Fibroblast of lung (primary cell): ENCODE data around the gene CRKL. TPM values are rescaled to one million over a fixed set of nuclear protein-coding genes. Genes with fewer than 3 reads are reported as not detected.

ENCODE experiments used
- DNase-seq, 2 donors: peaks; one replicate each; pipeline versions ENCODE4 v3.0.0 to v3.0.0-alpha.2; 2010; ENCODE audit warnings: low read depth in 2 of 2
- H2AFZ ChIP-seq: 2 replicates; pipeline ENCODE4 v1.5.1; 2012; ENCODE audit warnings: low read length, control low read depth, inconsistent platforms
- H3K27ac ChIP-seq: 2 replicates; pipeline ENCODE4 v1.5.1; 2011; ENCODE audit warnings: low read length, control low read depth; ENCODE audit not compliant: insufficient read depth
- H3K27me3 ChIP-seq: 2 replicates; pipeline ENCODE4 v1.5.1; 2011; ENCODE audit warnings: mild to moderate bottlenecking, low read length; ENCODE audit not compliant: control insufficient read depth, insufficient read depth
- H3K36me3 ChIP-seq: 2 replicates; pipeline ENCODE4 v1.5.1; 2011; ENCODE audit warnings: low read length; ENCODE audit not compliant: control insufficient read depth, insufficient read depth
- H3K4me1 ChIP-seq: 2 replicates; pipeline ENCODE4 v1.5.1; 2011; ENCODE audit warnings: low read length; ENCODE audit not compliant: control insufficient read depth, insufficient read depth; ENCODE audit errors: extremely low read depth
- H3K4me2 ChIP-seq: 2 replicates; pipeline ENCODE4 v1.5.1; 2011; ENCODE audit warnings: low read length, control low read depth; ENCODE audit not compliant: insufficient read depth; ENCODE audit errors: extremely low read depth
- H3K4me3 ChIP-seq, 4 experiments: fragments of 200-600 bp in 1 of 4; sonication (generic) in 1 of 4; replicated peaks in 1 of 4; 2 replicates each; pipeline ENCODE4 v1.5.1; 2011 to 2016; ENCODE audit warnings: low read length in 4 of 4, low read depth in 3 of 4, mild to moderate bottlenecking in 3 of 4, control low read depth in 2 of 4, inconsistent platforms in 1 of 4, mixed read lengths in 1 of 4; ENCODE audit not compliant: insufficient read depth in 1 of 4; ENCODE audit errors: control extremely low read depth in 1 of 4
- H3K79me2 ChIP-seq: 2 replicates; pipeline ENCODE4 v1.5.1; 2012; ENCODE audit warnings: mild to moderate bottlenecking, low read length, inconsistent platforms; ENCODE audit not compliant: control insufficient read depth, insufficient read depth
- H3K9ac ChIP-seq: 2 replicates; pipeline ENCODE4 v1.5.1; 2011; ENCODE audit warnings: mild to moderate bottlenecking, low read length, control low read depth; ENCODE audit not compliant: insufficient read depth
- H3K9me3 ChIP-seq: 2 replicates; pipeline ENCODE4 v1.5.1; 2012; ENCODE audit warnings: low read depth, low read length; ENCODE audit not compliant: control insufficient read depth, insufficient read depth
- H4K20me1 ChIP-seq: 2 replicates; pipeline ENCODE4 v1.5.1; 2011; ENCODE audit warnings: low read length; ENCODE audit not compliant: control insufficient read depth, insufficient read depth; ENCODE audit errors: extremely low read depth
- EZH2 ChIP-seq: IDR thresholded peaks from 2 replicates; pipeline ENCODE4 v1.5.1; 2012; ENCODE audit warnings: low read length, control low read depth, mild to moderate bottlenecking; ENCODE audit errors: missing control alignments
- polyA plus RNA-seq, 2 donors: library from polyadenylated mRNA; depleted of rRNA in 1 of 2; stranded (reverse) in 1 of 2; unstranded in 1 of 2; fragments of >200 nt; gene quantifications; 2 replicates each; pipeline ENCODE4 v1.2.1, GENCODE V29; 2011 to 2012; ENCODE audit warnings: missing spikeins in 1 of 2
- total RNA-seq: library from RNA; depleted of rRNA; stranded (reverse); fragments of >200 nt; gene quantifications from 2 replicates; pipeline ENCODE4 v1.2.1, GENCODE V29; 2014
- TF ChIP-seq, protein P1 (sequence below), 2 donors: IDR thresholded peaks in 1 of 2; conservative IDR thresholded peaks in 1 of 2; 1 replicate in 1 of 2; 2 replicates in 1 of 2; pipeline ENCODE4 v1.5.1; 2011 to 2012; ENCODE audit warnings: low read length in 2 of 2, control low read depth in 1 of 2, inconsistent platforms in 1 of 2, low read depth in 1 of 2, mild to moderate bottlenecking in 1 of 2

Gene CRKL
- total and polyA plus RNA-seq, 2 donors (not counting 1 experiment from before 2014, with no cell fraction given): 23.8 to 45.1 TPM

DNA sequence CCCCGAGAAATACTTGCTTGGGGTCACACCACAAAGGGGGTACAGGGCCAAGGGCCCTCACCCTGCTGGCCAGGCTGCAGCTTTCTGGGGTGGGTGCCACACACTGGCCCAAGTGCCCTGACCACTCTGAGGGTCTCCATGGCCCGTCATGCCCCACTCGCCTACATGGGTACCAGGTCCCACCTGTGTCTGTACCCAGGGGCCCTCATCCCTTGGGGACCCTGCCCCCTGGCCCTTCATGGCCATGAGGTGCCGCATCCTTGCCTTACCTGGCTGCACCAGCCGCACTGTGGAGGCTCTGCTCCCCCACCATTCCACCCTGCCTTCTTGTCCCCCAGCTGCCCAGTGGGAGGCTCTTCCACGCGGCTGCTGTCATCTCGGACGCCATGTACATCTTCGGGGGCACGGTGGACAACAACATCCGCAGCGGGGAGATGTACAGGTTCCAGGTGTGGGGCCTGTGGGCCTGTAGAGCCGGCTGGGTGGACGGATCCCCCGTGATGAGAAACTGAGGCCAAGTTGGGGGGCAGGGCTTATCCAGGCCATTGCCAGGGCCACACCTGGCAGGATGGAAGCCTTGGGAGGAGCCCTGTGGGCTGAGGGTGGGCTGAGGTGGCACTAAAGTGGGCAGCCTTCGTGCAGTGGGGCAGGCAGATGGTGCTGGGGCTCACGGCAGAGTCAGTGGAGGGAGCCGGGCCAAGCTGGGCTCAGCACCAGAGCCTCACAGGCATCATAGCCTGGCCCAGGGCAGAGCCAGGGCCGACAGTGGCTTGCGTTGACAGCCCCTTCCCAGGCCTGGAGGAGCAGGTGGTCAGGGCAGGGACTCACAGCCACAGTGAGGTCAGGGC is 75.5 kb downstream of the CRKL start:
- Histone ChIP-seq H3K27ac (no peak overlapping the region), H3K27me3 (no peaks in the 10 kb centered on the region), H2AFZ (no peak overlapping the region), H3K9ac (no peak overlapping the region), H3K9me3 (no peaks in the 10 kb centered on the region), H3K4me2 (no peak overlapping the region), H3K79me2 (no peaks in the 10 kb centered on the region), H3K36me3 (peaks cover 34% of the 10 kb centered on the region), H3K4me1 (no peaks in the 10 kb centered on the region), H4K20me1 (no peaks in the 10 kb centered on the region), H3K4me3 (no peak overlapping the region)
- TF ChIP-seq EZH2: no peak
- TF ChIP-seq, protein P1, sequence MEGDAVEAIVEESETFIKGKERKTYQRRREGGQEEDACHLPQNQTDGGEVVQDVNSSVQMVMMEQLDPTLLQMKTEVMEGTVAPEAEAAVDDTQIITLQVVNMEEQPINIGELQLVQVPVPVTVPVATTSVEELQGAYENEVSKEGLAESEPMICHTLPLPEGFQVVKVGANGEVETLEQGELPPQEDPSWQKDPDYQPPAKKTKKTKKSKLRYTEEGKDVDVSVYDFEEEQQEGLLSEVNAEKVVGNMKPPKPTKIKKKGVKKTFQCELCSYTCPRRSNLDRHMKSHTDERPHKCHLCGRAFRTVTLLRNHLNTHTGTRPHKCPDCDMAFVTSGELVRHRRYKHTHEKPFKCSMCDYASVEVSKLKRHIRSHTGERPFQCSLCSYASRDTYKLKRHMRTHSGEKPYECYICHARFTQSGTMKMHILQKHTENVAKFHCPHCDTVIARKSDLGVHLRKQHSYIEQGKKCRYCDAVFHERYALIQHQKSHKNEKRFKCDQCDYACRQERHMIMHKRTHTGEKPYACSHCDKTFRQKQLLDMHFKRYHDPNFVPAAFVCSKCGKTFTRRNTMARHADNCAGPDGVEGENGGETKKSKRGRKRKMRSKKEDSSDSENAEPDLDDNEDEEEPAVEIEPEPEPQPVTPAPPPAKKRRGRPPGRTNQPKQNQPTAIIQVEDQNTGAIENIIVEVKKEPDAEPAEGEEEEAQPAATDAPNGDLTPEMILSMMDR (conservative IDR thresholded peaks at IDR 0.05 in 1 of 2, IDR thresholded peaks at IDR 0.05 in 1 of 2; ENCODE audit: low read depth in 1 of 2, low read length in 2 of 2): no peak
- no peak for DNase-seq

DNA sequence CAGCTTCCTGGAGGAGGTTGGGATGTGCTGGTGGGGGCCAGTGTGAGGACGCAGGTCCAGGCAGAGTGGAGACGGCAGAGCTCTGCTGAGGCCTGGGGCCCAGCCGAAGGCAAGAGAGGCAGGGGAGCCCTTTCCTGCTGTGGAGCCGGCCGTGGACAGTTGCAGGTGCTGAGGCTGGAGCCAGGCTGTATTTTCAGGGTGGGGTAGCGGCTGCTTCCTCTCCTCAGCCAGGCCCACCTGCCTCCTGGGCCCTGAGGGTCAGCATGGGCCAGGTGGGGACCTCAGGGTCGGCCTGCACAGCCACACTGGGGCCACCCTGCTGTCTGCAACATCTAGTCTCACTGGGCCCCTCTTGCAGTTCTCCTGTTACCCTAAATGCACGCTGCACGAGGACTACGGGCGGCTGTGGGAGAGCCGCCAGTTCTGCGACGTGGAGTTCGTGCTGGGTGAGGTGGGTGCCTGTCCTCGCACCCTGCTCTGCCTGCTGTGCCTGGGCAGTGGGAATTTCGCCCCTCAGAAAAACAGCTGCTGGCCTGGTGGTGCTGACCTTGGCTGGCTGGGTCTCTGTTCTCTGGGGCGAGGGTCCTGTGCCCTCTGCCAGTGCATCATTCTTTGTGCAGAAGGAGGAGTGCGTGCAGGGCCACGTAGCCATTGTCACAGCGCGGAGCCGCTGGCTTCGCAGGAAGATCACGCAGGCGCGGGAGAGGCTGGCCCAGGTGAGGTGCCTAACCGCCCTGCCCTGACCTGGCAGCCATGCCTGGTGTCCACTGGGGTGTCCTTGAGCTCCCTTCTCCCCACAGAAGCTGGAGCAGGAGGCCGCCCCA is 76.3 kb downstream of the CRKL start:
- no peak for DNase-seq
- Histone ChIP-seq H3K9ac (no peak overlapping the region), H3K4me2 (no peak overlapping the region), H3K27me3 (no peaks in the 10 kb centered on the region), H4K20me1 (no peaks in the 10 kb centered on the region), H3K79me2 (no peaks in the 10 kb centered on the region), H2AFZ (no peak overlapping the region), H3K4me1 (no peaks in the 10 kb centered on the region), H3K36me3 (peaks cover 35% of the 10 kb centered on the region), H3K4me3 (no peak overlapping the region), H3K9me3 (no peaks in the 10 kb centered on the region), H3K27ac (no peak overlapping the region)
- TF ChIP-seq, protein P1 (conservative IDR thresholded peaks at IDR 0.05 in 1 of 2, IDR thresholded peaks at IDR 0.05 in 1 of 2; ENCODE audit: low read depth in 1 of 2, low read length in 2 of 2): no peak
- no peak for TF ChIP-seq EZH2

DNA sequence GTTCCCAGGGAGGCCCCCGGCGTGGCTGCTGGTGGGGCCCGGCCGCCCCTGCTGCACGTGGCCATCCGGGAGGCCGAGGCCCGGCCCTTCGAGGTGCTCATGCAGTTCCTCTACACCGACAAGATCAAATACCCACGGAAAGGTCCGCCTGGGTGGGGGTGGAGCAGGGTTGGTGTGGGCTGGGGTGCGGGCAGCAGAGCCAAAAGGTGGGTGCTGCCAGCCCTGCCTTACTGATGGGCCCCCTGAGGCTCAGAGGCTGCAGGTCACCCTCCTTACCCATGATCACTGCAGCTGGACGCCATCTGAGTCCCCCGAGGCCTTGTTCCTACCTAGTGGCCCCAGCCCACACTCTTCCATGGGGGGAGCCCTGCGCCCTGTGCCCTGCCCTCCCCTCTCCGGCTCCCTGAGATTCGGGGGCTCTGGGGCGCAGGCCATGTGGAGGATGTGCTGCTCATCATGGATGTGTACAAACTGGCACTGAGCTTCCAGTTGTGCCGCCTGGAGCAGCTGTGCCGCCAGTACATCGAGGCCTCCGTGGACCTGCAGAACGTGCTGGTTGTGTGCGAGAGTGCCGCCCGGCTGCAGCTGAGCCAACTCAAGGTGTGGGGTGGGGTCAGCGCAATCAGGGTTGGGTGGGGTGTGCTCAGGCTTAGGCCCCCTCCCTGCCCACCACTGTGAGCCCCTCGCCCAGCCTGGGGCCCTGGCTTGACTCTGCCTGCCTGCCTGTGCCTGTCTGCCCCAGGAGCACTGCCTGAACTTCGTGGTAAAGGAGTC is 77.1 kb downstream of the CRKL start:
- H3K36me3 ChIP-seq: peaks cover 36% of the 10 kb centered on the region

More for the DNA sequence above, 77.1 kb downstream of the CRKL start:
- Histone ChIP-seq H3K9me3 (no peaks in the 10 kb centered on the region), H3K4me2 (no peak overlapping the region), H3K9ac (no peak overlapping the region), H3K4me1 (no peaks in the 10 kb centered on the region), H3K79me2 (no peaks in the 10 kb centered on the region), H2AFZ (no peak overlapping the region), H3K4me3 (no peak overlapping the region), H3K27ac (no peak overlapping the region), H4K20me1 (no peaks in the 10 kb centered on the region), H3K27me3 (no peaks in the 10 kb centered on the region)
- TF ChIP-seq EZH2: no peak
- TF ChIP-seq, protein P1 (conservative IDR thresholded peaks at IDR 0.05 in 1 of 2, IDR thresholded peaks at IDR 0.05 in 1 of 2; ENCODE audit: low read depth in 1 of 2, low read length in 2 of 2): no peak
- DNase-seq: no peak
